Activated CD4-positive, alpha-beta T cell treated with anti-CD3 and anti-CD28 coated beads, Interleukin-2, amount 50 U/mL, for 1 hour (primary cell): Measurements from ENCODE around the gene GLB1L2.
"Not testable (repeated sequence)": the region's sequence is repeated elsewhere in the genome, so short reads cannot be mapped to it uniquely, and the experiment has no call there.

Experiments
- DNase-seq: peaks from one replicate; pipeline ENCODE4 v3.0.0-alpha.2; 2020

GLB1L2 gene

DNA sequence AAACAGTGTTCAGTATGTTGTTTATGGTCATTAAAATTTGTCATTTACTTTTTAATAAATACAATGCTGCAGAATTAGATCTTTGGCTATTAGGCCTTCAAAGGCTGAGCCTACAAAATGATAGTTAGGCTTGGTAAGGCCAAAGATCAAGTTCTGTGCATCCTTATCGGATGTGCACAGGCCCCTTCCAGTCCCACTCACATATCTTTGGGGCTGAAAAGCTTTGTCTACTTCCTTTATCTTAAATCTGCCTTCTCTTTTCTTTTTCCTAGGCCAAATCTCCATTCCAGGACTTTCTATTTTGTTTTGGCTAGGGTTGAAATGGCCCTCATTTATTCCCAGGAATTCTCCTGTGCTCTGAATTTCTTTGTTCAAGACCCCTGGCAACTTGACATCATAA is 3.4 kb upstream of the GLB1L2 start:
- no peak for DNase-seq

DNA sequence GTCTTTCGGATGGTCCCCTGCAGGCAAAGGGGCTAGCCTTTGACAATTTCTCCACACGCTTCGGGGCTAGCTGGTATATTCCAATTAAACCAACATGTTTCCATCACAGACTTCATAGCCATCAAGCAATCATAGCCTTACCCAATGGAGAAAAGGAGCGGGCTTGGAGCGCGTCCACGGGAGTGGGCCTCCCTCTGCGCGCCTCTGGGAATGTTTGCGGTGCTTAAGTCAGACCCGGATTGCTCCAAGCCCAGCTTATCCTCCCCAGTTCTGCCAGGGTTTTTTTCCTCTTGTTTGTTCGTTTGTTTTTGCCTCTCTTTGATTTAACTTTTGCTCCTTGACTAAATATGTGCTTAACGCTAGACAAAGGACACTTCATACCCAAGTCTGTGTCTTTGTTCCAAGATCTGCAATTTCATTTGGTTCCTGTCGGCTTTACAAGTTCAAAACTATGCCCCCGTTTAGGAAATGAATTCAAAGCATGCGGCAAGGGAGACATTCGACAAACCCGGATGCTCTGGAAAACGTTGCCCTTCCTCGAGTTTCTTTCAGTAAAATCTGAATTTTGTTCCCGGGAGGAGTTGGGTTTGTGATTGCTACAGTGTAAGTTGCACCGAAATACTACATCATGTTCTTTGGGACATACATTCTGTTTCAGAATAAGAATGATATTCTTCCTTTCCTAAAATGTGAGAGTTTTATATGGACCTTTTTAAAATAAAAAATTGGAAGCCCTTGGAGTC is 1.0 kb upstream of the GLB1L2 start:
- no peak for DNase-seq

DNA sequence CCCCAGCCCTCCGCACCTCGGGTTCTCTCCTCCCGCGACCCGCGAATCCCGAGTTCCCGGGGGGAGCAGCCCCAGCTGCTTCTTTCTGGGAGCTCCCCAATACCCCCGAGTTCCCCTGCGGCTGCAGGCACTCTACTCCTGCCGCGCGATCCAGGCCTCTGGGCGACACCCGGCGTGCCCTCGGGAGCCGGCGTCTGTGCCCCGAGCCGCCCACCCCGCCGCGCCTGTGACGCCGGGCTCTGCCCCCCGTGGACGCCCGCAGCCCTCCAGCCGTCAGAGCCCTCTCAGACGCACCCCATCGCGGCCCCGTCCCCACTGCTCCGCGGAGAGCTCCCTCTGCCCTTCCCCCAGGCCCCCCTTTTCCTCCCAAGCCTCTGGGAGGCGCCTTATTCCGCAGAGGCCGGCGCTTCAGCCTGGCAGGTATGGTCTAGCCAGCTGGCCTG is 422 bp downstream of the GLB1L2 start:
- DNase-seq = no peak

DNA sequence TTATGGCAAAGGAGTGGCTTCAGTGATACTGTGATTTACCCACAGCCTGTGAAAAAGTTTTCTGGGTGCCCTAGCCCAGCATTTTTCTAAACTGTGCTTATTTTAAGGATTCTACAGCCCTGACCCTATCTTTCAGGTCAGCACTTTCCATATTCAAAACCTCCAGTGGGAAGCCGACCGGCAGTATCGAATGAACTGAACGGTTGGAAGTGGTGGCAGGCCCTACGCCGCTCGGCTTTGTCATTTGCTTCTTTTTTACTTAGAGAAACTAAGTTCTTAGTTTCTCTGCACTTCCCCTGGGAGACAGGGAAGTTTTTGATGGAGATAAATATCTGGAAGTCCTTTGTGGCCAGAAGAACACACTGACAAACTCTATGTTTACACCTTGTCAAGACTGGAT is 994 bp downstream of the GLB1L2 start:
- DNase-seq = no peak

DNA sequence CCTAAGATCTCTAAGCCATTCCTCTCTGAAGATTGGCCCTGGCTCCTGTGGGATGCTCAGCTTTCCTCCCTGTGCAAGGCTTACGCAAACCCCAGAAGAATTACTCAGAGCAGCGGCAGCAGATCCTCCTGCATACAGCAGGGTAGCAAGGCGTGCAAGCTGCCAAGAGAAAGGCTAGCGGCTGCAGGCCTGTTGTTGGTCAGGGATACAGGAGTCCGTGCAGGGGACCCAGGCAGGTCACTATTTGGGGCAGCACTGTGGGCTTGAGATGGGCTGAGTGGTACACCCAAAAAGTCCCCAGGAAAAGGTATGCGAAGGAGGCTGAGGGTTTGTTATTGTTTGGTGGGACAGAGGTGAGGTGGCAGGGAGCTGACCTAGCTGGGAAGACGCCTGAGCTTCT is 1.5 kb downstream of the GLB1L2 start:
- DNase-seq = no peak

DNA sequence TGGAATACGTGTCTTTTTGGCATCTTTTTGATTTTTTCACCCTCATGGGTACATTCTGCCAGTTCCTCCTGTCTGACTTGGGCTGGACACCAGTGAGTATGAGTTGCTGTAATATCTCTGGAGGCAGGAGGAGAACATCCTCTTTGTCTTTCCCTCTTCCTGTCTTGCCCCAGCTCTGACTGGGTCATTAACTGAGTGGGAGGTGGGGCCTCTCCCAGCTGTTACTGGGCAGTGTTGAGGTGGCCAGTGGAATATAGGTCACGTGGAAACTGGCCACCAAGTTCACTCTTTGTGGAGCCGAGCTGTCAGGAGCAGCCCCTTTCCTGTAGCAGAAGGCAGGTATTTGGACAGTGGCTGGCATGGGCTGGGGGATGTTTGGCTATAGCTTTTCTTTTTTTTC is 2.2 kb downstream of the GLB1L2 start:
- DNase-seq = no peak

DNA sequence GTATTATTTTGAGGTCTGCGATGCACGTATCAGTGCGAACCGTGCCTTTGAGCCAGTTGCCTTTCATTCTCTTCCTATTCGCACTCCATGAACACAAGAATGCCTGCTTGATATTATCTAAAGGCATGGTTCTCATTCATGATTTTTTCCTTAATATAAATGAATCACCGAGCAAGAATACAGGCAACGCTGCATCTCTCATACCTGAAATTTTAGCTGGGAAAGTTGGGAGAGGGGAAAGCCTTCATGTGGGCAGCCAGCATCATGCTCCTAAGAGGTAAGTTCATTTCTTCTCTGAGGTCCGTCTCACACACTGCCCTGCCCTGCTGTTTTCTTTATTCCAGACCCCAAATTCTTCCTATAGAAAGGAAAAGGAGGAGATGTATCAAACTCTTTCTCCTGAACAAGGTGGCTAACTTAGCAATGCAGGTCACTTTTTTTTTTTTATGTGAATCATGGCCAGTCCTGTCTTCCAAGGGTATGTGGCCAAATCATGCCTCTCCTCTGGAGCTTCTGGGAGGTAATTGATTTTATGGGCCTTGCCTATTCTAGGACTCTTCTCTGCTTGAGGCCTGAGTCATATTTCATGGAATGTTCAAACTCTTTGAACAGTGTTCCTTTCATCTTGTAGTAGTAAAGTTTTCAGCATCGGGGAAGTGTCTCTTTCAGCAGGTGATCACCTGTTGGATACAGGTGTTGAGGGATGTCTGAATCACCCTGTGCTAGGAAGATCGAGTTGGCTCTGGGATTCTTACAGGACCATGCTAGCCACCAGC is 3.2 kb downstream of the GLB1L2 start:
- DNase-seq = no peak

DNA sequence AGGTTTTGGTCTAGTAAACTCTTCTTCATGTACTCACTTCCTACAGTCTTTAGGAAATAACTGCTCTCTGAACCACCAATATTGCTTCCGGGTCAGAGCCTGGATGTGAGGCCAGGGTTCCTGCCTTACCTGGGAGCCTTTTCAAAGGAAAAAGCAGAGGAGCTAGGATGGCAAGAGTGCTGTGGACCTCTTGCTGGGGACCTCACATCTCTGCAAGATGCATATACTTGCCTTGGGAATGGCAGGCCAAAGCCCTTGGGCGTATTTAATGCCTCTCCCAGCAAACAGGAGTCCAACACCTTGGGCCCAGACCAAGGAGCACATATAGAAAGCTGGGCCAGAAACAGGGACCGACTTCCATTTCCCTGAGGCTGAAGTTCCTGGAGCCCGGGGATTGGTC is 5.3 kb downstream of the GLB1L2 start:
- no peak for DNase-seq

DNA sequence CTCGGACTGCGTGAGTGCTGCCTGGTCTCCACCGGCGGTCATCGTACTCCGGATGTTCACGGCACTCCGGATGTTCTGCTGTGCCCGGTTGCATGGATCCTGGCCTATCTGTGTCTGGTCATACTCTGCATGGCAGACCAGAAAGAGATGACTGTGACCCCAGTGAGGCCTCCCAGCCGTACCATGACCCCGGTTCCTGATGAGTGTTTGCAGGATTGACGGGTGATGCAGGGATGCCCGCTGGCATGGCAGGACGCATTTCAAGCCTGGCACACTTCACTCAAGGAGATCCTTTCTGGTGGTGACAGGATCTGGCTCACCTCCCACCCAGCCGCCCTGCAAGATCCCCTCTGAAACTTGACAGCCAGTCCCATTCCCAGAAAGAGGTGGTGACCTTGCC is 6.3 kb downstream of the GLB1L2 start:
- DNase-seq = no peak

DNA sequence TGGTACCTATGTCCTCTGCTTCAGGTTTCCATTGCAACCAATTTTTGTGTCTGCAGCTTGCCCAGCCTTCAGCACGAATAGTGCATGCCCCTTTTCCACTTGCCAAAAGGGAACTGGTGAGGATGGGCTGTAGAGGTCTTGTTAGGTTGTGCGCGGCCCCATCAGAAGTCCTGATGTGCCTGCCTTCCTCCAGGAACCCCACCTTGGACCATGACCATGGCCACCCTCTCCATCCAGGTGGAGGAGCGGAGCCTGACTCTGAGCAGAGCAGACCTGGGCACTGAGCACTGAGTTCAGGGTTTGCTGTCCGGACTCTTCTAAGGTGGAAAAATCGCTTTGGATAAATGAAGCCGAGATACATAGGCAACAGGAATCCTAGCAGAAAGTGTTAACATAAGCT is 6.9 kb downstream of the GLB1L2 start:
- no peak for DNase-seq

DNA sequence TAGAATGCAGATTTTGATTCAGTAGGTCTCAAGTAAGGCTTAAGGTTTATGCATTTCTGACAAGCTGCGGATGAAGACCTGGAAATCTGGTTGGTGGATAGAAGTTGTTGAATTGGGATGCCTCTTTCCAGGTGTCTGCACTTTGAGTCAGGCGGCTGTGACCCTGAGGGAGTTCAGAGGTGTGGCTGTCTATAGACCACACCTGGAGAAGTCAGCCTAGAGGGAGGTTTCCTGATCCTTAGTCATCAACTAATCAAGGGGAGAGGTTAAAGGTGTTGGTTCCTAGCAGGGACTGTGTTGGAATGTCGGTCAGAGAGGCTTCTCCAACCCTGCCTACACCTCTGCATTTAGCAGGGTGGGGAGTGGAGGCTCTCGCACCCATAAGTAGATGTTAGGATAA is 8.0 kb downstream of the GLB1L2 start:
- no peak for DNase-seq

DNA sequence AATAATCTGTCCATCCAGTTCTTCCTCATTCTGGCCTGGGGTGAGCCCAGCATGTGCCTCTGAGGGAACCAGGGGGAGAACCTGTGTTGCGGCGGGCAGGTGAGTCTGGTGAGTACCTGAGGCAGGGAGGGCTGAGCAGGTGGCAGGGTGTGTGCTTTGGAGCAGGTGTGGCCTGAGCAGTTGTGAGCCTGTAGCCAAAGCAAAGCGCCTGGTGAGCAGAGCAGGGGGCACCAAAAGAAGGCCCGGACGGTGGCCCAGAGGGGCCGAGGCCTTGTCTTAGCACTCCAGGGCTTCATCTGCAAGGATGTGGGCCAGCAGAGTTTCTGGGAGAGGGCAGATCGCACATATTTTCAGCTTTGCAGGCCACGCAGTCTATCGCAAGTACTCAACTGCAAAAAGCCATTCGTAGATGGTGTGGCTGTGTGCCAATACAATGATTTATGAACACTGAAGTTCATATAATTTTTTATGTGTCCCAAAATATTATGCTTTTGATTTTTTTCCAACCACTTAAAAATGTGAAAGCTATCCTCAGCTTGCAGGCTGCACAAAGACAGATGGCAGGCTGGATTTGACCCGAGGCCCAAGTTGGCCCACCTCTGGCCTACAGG is 8.7 kb downstream of the GLB1L2 start:
- no peak for DNase-seq

DNA sequence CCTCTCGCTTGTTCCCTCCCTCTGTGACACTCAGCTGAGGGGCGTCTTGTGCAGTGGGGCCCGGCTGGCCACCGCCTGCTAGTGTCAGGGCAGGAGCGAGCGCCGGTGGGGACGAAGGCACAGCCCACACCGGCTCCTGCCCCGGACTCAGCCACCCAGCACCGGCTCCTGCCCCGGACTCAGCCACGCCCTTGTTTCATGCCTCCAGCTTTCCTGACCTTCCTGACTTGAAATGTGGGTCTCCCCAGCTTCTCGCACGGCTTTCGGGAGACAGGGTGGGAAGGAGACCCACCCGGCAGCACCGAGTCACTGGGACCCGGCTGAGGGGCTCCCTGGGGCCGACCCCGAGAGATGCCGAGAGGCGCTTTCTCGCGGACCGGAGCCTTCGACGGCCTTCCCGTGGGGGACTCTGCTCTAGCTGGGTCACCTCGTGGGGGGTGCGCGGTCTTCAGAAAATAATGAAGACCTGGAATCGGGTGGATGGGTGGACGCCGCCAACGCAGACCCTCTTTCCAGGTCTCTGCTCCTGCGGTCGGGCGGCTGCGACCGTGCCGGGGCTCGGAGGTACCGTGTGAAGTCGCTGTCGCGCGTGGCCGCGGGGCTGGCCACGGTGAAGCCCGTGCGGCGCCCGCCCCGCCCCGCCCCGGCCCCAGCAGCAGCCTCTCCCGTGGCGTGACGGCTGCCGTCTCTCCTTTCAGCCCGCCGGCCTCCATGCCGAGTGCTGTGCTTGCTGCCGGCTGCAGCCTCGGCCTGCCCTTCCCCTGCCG is 10.2 kb downstream of the GLB1L2 start:
- no peak for DNase-seq

DNA sequence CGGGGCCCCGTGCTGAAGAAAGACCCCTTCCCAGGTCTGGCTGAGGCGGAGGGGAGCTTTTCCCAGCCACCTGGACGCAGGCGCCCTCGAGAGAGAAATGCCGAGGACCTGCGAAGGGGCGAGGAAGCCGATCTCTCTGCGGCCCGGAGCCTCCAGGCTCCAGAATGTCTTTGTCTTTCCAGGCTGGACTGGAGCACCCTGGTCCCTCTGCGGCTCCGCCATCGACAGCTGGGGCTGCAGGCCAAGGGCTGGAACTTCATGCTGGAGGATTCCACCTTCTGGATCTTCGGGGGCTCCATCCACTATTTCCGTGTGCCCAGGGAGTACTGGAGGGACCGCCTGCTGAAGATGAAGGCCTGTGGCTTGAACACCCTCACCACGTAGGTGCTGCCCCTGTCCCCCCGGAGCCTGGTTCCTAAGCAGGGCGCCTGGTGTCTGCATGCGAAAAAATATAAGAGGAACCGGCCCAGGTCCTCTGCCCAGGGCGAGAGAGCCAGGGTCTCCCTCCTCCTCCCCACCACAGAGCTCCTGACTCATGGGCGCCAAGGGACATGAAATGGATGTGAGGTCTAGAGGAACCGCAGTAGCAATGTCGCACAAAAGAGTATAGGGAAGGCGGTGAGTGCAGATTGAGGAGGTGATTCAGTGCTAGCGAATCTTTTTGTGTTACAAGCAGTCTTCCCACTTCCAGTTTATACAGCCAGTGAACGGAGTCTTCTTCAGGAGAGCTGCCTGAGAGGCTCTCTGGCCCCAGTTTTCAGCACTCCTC is 11.0 kb downstream of the GLB1L2 start:
- DNase-seq = no peak

DNA sequence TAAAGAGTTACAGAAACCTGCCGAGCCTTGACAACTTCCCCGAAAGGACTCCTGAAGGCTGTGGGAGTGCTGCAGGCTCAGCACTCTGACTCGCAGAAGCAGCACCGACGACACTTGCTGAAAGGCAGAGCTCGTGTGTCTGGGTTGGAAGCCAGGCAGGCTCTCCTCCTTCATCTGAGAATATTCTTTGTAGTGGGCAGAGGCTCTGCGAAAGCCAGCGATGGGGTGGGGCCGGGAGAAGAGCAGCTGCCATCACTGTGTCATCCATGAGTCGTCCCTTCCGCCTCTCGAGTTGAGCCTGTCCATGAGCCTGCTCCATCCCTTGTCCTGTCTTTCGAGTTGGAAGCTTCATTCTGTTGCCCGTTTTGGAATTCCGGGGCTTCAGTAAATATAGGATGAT is 11.9 kb downstream of the GLB1L2 start:
- DNase-seq = no peak

DNA sequence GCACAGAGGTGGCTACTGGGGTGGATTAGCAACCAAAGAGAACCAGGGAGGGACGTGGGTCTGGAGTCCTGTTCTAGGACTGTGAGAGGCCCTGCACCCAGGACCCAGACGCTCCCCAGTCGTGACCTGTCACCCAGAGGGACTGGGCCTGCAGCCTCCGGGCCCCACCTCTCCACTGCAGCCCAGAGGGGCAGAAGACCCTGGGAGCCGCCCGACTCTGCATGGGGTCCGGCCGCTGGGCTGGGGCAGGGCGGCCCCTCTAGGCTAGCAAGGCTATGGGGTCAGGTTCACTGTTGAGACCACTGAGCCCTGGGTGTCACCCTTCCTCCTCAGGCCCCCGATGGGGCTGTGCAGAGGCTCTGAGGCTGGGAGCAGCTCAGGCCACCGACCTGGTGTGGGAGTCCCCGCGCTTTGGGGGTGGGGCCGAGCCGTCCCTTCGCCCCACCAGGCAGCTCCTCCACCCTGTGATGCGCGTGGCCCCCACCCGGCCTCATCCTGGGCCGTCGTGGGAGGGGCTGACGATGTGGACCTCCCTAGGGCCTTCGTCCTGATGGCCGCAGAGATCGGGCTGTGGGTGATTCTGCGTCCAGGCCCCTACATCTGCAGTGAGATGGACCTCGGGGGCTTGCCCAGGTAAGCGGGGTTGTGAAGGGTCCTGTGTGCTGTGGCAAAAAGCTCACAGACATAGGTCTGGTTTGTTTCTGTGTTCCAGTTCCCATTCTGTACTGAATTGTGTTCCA is 12.9 kb downstream of the GLB1L2 start:
- not testable (repeated sequence) for DNase-seq

DNA sequence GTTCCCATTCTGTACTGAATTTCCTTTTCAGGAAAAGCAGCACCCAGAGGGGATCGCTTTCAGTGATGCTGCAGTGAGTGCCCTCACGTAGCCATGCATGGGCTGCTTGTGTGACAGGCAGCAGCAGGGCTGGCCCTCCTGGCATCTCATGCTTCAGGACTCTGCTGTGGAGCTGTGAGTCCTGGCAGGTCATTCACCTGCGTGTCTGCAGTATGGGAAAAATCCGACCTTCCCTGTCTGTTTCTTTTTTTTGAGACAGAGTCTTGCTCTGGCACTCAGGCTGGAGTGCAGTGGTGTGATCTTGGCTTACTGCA is 13.4 kb downstream of the GLB1L2 start:
- no peak for DNase-seq

DNA sequence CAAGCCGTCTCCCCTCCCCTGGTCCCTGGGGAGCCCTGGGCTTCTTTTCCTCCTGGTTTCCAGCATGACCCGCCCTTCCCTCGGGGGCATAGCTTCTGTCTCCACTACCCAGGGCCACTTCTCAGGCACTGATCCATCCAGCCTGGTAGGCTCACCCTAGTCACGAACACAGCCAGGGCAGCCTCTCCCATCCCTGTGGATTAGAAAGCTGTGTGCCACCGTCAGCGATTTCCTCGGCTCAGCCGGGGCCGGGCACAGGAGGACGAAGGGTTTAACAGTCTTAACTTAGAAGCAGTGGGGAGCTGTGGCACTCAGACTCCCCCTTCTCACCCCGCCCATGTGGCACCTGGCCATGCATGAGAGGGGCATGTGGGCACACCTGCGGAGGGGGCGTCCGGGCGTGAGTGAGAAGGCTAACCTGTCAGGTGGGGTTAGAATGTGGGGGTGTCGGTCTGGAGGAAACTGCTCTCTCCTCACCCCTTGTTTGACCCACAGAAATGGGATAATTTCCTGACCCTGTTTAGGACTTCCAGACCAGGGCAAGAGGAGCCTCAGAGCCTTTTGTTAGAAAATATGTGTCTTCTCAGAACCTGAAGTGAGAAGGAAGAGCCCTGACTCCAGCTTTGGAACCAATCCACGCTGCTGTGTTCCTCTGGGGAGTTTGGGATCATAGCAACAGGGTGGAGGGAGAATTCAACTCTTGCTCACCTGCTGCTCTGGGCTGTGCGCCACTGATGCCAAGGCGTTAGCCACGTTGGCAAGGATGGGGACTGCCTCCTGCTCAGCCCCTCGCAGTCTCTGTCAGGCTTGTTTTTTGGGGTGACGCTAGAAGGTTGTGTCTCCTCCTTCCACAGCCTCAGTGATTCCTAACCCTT is 14.6 kb downstream of the GLB1L2 start:
- no peak for DNase-seq

DNA sequence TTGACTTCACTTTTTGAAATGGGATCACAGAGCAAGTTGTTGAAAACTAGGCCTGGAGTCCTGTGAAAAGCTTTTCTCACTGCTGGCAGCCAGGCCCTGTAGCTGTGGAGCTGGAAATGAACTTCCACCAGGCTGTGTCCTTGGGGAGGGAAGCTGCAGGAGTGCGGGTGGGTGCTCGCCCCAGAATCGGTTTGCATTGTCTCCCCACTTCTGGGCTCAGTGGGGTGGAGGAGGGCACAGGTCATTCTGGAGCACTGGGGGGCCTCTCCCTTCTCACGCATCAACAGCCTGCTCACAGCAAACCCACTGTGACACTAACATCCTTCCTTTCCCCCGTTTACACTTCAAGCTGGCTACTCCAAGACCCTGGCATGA is 15.2 kb downstream of the GLB1L2 start:
- no peak for DNase-seq

DNA sequence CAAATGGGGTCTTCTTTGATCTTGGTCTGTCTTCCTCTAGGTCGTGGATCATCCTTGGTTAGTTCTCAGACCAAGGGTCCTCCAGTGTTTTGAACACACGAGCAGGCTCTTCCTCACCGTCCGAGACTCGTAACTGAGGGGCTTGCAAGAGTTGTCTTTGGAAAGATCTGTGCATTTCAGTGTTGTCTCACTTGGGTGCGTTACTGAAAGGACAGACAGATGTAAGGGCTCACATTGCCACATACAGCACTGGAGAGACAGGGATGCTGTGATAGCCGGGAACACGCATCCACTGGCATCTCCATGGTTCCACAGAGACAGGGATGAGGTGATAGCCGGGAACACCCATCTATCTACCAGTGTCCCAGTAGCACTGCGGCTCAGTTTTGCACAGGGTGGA is 15.7 kb downstream of the GLB1L2 start:
- no peak for DNase-seq
